Psoas muscle (tissue), 8 donors: ENCODE results near the gene PAQR7. TPM values are rescaled to one million over a fixed set of nuclear protein-coding genes. Genes with fewer than 3 reads are reported as not detected.
A peak's percentile ranks its signal among the peaks of the same experiment; 100 is the strongest.

Experiments
- ATAC-seq, 4 donors: fragments of 200-7000 bp; cut with Tn5 transposase; one replicate each; pipeline ENCODE4 v1.9.1; 2020; ENCODE audit warnings: moderate library complexity in 3 of 4, mild to moderate bottlenecking in 2 of 4
- DNase-seq, 2 donors: peaks; one replicate each; pipeline ENCODE4 v3.0.0-alpha.2; 2020
- H3K27ac ChIP-seq: fragments of 200-600 bp; one replicate; pipeline ENCODE4 v1.8.0; 2022
- H3K27me3 ChIP-seq, 3 donors: fragments of 200-600 bp in 1 of 3; one replicate each; pipeline versions ENCODE4 v1.6.1 to v1.8.0; 2013 to 2022; ENCODE audit warnings: low read length in 2 of 3, mild to moderate bottlenecking in 2 of 3, moderate library complexity in 1 of 3; ENCODE audit not compliant: insufficient read depth in 3 of 3
- H3K36me3 ChIP-seq, 2 donors: fragments of 200-600 bp in 1 of 2; one replicate each; pipeline versions ENCODE4 v1.6.1 to v1.8.0; 2013 to 2022; ENCODE audit warnings: low read depth in 1 of 2, mild to moderate bottlenecking in 1 of 2, moderate library complexity in 1 of 2; ENCODE audit not compliant: insufficient read depth in 1 of 2
- H3K4me1 ChIP-seq: fragments of 200-600 bp; one replicate; pipeline ENCODE4 v1.8.0; 2022
- H3K4me3 ChIP-seq: fragments of 200-600 bp; one replicate; pipeline ENCODE4 v1.8.0; 2022; ENCODE audit warnings: mild to moderate bottlenecking
- H3K9me3 ChIP-seq: fragments of 200-600 bp; one replicate; pipeline ENCODE4 v1.8.0; 2022
- CTCF ChIP-seq: fragments of 200-600 bp; IDR thresholded peaks from one replicate; pipeline ENCODE4 v1.8.0; 2022; ENCODE audit warnings: antibody characterized with exemption
- WGBS, 3 donors: extraction: QIAGEN DNeasy Blood & Tissue Kit; methylation state at CpG; one replicate each; pipeline versions ENCODE4 v1.1.6 to v1.1.7; 2013; 5-methylcytosine and 5-hydroxymethylcytosine counted together
- intact Hi-C, 2 donors: fragments of 100-400 bp; cut with DNase I; formaldehyde crosslinking; loops; one replicate each; pipeline versions ENCODE4 v1.11.0 to v1.14.2; 2022
- polyA plus RNA-seq, 3 donors: library from polyadenylated mRNA; stranded (reverse); fragments of 200-250 nt; gene quantifications; one replicate each; pipeline ENCODE4 v1.2.3, GENCODE V29; 2013
- total RNA-seq, 4 donors: library from RNA; stranded (reverse); fragmentation: NEBNext Ultra II Directional in 2 of 4; extraction: Animal tissue kit (Norgen Biotek cat#: 25700) in 2 of 4; gene quantifications; one replicate each; pipeline versions ENCODE4 v1.2.1 to v1.2.4, GENCODE V29; 2021 to 2023
- donor health status: healthy with polysubstance abuse.
- donor health status: DM: no; HTN: no; CAD: no; lungs with moderate emphysema.
- donor health status: Bipolar disorder and iron deficiency.
- donor health status: healthy.
- donor health status: DM: yes; HTN: yes; CAD: no.
- donor health status: DM: no; HTN: no; CAD: no.
- donor health status: DM: no; HTN: no; CAD: no.
- donor health status: DM: yes; HTN: yes; CAD: no.

The PAQR7 gene
- total and polyA plus RNA-seq, 7 donors: 2.1 to 3.7 (median 2.3) TPM

GRCh38 chr1:25898223-25899015, 22.9 kb upstream of the PAQR7 start:
- intact Hi-C loops: loop anchor here (5.0 to 10.0 kb wide), 2 partner anchors 99 to 266 kb away; partner anchors contain the start of genes C1orf232 (in 1 of the 2), PAFAH2 (in 1 of the 2) and ZNF593 (in 1 of the 2)
- TF ChIP-seq CTCF: no peak
- Histone ChIP-seq H3K27me3 (no peaks in the 10 kb centered on the region), H3K4me1 (peaks cover 17% of the 10 kb centered on the region), H3K27ac (no peak overlapping the region), H3K4me3 (no peak overlapping the region), H3K36me3 (peaks cover 0 to 32% of the 10 kb centered on the region in 2 donors), H3K9me3 (no peaks in the 10 kb centered on the region)
- 87 to 93% (median 89%) methylated on average over 11 of the region's 11 CpGs for WGBS, 3 donors
- ATAC-seq (no peak), DNase-seq (no peak)

DNA sequence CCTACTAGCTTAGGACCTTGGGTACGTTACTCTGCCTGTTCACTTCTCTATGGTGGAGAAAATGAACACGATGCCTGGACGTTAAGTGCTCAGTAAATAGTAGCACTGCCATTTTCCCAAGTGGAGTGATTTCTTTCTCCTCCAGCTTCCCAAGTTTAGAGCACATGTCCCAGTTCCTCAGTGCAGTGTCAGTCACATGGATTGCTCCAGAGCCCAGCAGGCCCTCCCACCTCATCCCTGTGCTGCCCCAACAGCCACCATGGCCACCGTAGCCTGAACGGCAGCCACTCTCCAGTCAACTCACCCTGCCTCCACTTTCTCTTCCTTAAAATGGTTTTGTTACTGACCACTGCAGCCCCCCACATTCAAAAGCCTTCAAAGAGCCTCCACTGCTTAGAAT, 22.2 kb upstream of the PAQR7 start:
- no peak for TF ChIP-seq CTCF
- Histone ChIP-seq H3K27ac (no peak overlapping the region), H3K9me3 (no peaks in the 10 kb centered on the region), H3K27me3 (no peaks in the 10 kb centered on the region), H3K36me3 (peaks cover 0 to 31% of the 10 kb centered on the region in 2 donors), H3K4me3 (no peak overlapping the region), H3K4me1 (peaks cover 17% of the 10 kb centered on the region)
- intact Hi-C loops: loop anchor here (5.0 to 10.0 kb wide), 2 partner anchors 100 to 267 kb away; partner anchors contain the start of genes C1orf232 (in 1 of the 2), PAFAH2 (in 1 of the 2) and ZNF593 (in 1 of the 2)
- ATAC-seq (no peak), DNase-seq (no peak)
- 88 to 91% (median 90%) methylated on average over 5 of the region's 5 CpGs for WGBS, 3 donors

- Histone ChIP-seq H3K4me3 (no peak overlapping the region), H3K36me3 (peaks cover 0 to 21% of the 10 kb centered on the region in 2 donors), H3K27ac (peak overlapping the region; percentile 42), H3K27me3 (no peaks in the 10 kb centered on the region), H3K4me1 (peaks cover 17% of the 10 kb centered on the region), H3K9me3 (no peaks in the 10 kb centered on the region)
- DNase-seq: no peak
- intact Hi-C loops: loop anchor here (5.0 to 10.0 kb wide), 2 partner anchors 101 to 269 kb away; partner anchors contain the start of genes C1orf232 (in 1 of the 2), PAFAH2 (in 1 of the 2) and ZNF593 (in 1 of the 2)
- no peak for TF ChIP-seq CTCF
- ATAC-seq: peak in 2 of 4 donors; percentile 30 to 64
- 29 to 63% (median 38%) methylated on average over 1 of the region's 1 CpG for WGBS, 3 donors
Measured at GRCh38 chr1:25896266-25896665, 20.8 kb upstream of the PAQR7 start.

GRCh38 chr1:25895365-25895990, 20.0 kb upstream of the PAQR7 start:
- TF ChIP-seq CTCF: peak; percentile 97
- Histone ChIP-seq H3K27ac (peak overlapping the region; percentile 42), H3K27me3 (no peaks in the 10 kb centered on the region), H3K4me3 (peak overlapping the region; percentile 32), H3K9me3 (no peaks in the 10 kb centered on the region), H3K4me1 (peaks cover 17% of the 10 kb centered on the region), H3K36me3 (peaks cover 0 to 13% of the 10 kb centered on the region in 2 donors)
- intact Hi-C loops: loop anchor here (1.0 to 10.0 kb wide), 3 partner anchors 102 to 269 kb away; partner anchors contain the start of genes PAFAH2 (in 2 of the 2), C1orf232 (in 1 of the 2) and ZNF593 (in 1 of the 2)
- 7 to 10% (median 8%) methylated on average over 12 of the region's 12 CpGs for WGBS, 3 donors
- DNase-seq: peak; percentile 90 to 95
- peak; percentile 95 to 99 (median 98) for ATAC-seq
